GM21360 (cell line): ENCODE data around the gene KLHL2.
"Not testable (repeated sequence)": the region's sequence is repeated elsewhere in the genome, so short reads cannot be mapped to it uniquely, and the experiment has no call there.

Experiments
- ATAC-seq: cut with Tn5 transposase; IDR thresholded peaks from one replicate; pipeline ENCODE4 v1.9.1; 2021; ENCODE audit warnings: mild to moderate bottlenecking, moderate library complexity; ENCODE audit not compliant: unreplicated experiment

Gene KLHL2

GRCh38 chr4:165199722-165200121 is 7.6 kb upstream of the KLHL2 start:
- ATAC-seq = no peak

GRCh38 chr4:165201806-165202205 is 5.6 kb upstream of the KLHL2 start:
- ATAC-seq = no peak

GRCh38 chr4:165203541-165204461 is 3.6 kb upstream of the KLHL2 start:
- no peak for ATAC-seq

- ATAC-seq = no peak
Observed at GRCh38 chr4:165204462-165204830, 2.9 kb upstream of the KLHL2 start.

GRCh38 chr4:165207016-165207430 is 338 bp upstream of the KLHL2 start:
- ATAC-seq = peak; percentile 22

GRCh38 chr4:165208221-165208652 is 876 bp downstream of the KLHL2 start:
- peak; percentile 16 for ATAC-seq

- no peak for ATAC-seq
Observed at GRCh38 chr4:165208741-165209388, 1.5 kb downstream of the KLHL2 start.

GRCh38 chr4:165209796-165210195 is 2.4 kb downstream of the KLHL2 start:
- no peak for ATAC-seq

GRCh38 chr4:165210566-165210965 is 3.2 kb downstream of the KLHL2 start:
- ATAC-seq = no peak

GRCh38 chr4:165212647-165213046 is 5.3 kb downstream of the KLHL2 start:
- not testable (repeated sequence) for ATAC-seq

- ATAC-seq = not testable (repeated sequence)
Observed at GRCh38 chr4:165213404-165213803, 6.0 kb downstream of the KLHL2 start.

GRCh38 chr4:165213991-165214709 is 6.8 kb downstream of the KLHL2 start:
- not testable (repeated sequence) for ATAC-seq

- peak; percentile 59 for ATAC-seq
Observed at GRCh38 chr4:165215034-165215751, 7.8 kb downstream of the KLHL2 start.

GRCh38 chr4:165215761-165216487 is 8.6 kb downstream of the KLHL2 start:
- ATAC-seq = peak; percentile 70

GRCh38 chr4:165217325-165217724 is 10.0 kb downstream of the KLHL2 start:
- no peak for ATAC-seq

GRCh38 chr4:165221306-165221705 is 13.9 kb downstream of the KLHL2 start:
- ATAC-seq = not testable (repeated sequence)

- ATAC-seq = not testable (repeated sequence)
Observed at GRCh38 chr4:165221993-165222650, 14.8 kb downstream of the KLHL2 start.

GRCh38 chr4:165222651-165222994 is 15.3 kb downstream of the KLHL2 start:
- no peak for ATAC-seq

GRCh38 chr4:165227401-165227800 is 20.0 kb downstream of the KLHL2 start:
- not testable (repeated sequence) for ATAC-seq
